ENCODE results near the gene YTHDC1. TPM values are rescaled to one million over a fixed set of nuclear protein-coding genes. Genes with fewer than 3 reads are reported as not detected.
"Not testable (repeated sequence)": the region's sequence is repeated elsewhere in the genome, so short reads cannot be mapped to it uniquely, and the experiment has no call there.

The YTHDC1 gene
- total and polyA plus RNA-seq, 2 experiments from 2014 or later: 29.8 to 38.0 TPM

DNA sequence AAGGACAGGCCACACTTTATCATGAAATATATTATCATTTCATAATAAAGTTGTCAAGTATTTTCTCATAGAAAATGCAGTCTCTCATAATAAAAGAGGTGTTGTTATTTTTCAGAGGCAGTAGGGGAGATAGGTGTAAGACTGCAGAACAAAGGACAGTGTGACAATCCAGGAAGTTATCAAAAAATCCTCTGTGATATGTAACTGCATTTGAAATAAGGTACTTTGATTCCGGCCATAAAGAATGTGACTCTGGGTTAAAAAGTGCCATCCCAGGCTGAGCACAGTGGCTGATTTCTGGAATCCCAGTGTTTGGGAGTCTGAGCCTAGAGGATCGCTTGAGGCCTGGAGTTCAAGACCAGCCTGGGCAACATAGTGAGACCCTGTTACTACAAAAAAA is 66.8 kb downstream of the YTHDC1 start:
- in situ Hi-C loops (cut with MboI): no loop called here
- H3K4me3 ChIP-seq: no peak overlapping the region
- no peaks in the 10 kb centered on the region for H3K79me2 ChIP-seq (ENCODE audit: insufficient read depth)
- no peak overlapping the region for H3K4me2 ChIP-seq (ENCODE audit: unreplicated experiment)
- no peaks in the 10 kb centered on the region for H3F3A ChIP-seq (ENCODE audit: insufficient read depth)
- no peaks in the 10 kb centered on the region for H4K20me1 ChIP-seq (ENCODE audit: insufficient read depth)
- no peak overlapping the region for H2AFZ ChIP-seq
- TF ChIP-seq EZH2 (IDR thresholded peaks at IDR 0.05; ENCODE audit: insufficient read depth, poor library complexity, severe bottlenecking): no peak
- no peak for TF ChIP-seq EZH2phosphoT487 (IDR thresholded peaks at IDR 0.05; ENCODE audit: insufficient read depth, low read depth)
- H3K9ac ChIP-seq: no peak overlapping the region
- 78 to 85% methylated on average over 2 of the region's 2 CpGs for WGBS, 2 experiments (ENCODE audit: low coverage in 1 of 2, low lambda C conversion rate in 2 of 2, missing lambda C conversion rate in 2 of 2)
- no peaks in the 10 kb centered on the region for H3K27me3 ChIP-seq (replicated peaks; ENCODE audit: insufficient read depth)
- H3K9me2 ChIP-seq (ENCODE audit: insufficient read depth): no peaks in the 10 kb centered on the region
- no peaks in the 10 kb centered on the region for H3K9me3 ChIP-seq (ENCODE audit: low read depth)
- H3K4me1 ChIP-seq (ENCODE audit: insufficient read depth): no peaks in the 10 kb centered on the region
- DNase-seq: no peak
- no peak overlapping the region for H3K27ac ChIP-seq
- H3K36me3 ChIP-seq (ENCODE audit: low read depth): no peaks in the 10 kb centered on the region

DNA sequence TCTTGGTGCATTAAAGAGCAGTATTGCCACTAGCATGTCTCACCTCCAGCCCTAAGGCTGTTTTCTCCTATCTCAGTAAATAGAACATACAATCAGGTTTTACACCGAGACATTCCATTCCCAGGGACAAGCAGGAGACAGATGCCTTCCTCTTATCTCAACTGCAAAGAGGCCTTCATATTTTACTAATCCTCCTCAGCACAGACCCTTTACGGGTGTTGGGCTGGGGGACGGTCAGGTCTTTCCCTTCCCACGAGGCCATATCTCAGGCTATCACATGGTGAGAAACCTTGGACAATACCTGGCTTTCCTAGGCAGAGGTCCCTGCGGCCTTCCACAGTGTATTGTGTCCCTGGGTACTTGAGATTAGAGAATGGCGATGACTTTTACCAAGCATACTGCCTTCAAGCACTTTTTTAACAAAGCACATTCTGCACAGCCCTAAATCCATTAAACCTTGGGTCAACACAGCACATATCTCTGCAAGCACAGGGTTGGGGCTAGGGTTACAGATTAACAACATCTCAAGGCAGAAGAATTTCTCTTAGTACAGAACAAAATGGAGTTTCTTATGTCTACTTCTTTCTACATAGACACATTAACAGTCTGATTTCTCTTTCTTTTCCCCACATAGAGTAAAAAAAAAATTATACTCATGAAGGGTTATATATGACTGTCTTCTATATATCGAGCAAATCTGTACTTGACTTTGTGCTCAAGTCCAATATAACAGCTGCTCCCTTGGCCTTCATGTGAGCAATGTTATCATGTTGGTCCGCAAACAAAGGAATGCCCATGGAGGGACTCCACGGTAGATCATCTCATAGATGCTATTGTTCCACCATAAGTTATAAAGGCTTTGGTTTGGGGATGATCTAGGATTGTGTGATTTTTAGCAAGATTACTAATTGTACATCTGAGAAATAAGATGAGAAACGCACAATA is 67.8 kb downstream of the YTHDC1 start:
- H2AFZ ChIP-seq; H3K4me3 ChIP-seq; H3K9me3 ChIP-seq (ENCODE audit: low read depth); H3K27ac ChIP-seq; H3K4me1 ChIP-seq (ENCODE audit: insufficient read depth); H3K9ac ChIP-seq; in situ Hi-C loops (cut with MboI); H3K4me2 ChIP-seq (ENCODE audit: unreplicated experiment); H3K27me3 ChIP-seq (replicated peaks; ENCODE audit: insufficient read depth); H3K79me2 ChIP-seq (ENCODE audit: insufficient read depth); DNase-seq; H3F3A ChIP-seq (ENCODE audit: insufficient read depth); H4K20me1 ChIP-seq (ENCODE audit: insufficient read depth); H3K9me2 ChIP-seq (ENCODE audit: insufficient read depth); H3K36me3 ChIP-seq (ENCODE audit: low read depth): not testable (repeated sequence)
- 74 to 78% methylated on average over 10 of the region's 10 CpGs for WGBS, 2 experiments (ENCODE audit: low coverage in 1 of 2, low lambda C conversion rate in 2 of 2, missing lambda C conversion rate in 2 of 2)

DNA sequence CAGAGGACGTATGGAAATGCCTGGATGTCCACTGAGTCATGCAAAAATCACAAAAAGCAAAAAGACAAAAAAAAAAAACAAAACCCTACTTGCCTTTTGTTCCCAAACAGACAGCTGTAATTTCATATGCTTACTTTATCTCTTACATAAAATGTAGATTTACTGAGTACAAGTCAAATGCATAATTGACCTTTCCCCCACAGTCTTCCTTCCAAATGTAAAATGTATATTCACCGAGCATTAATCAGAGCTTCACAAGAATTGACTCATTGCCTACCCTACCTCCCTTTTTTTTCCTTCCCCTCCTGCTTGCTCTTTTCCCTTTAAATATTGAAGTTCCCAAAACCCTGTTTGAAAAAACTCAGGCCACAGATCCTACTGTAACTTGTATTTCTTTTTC is 71.9 kb downstream of the YTHDC1 start:
- Histone ChIP-seq H3K9me3 (ENCODE audit: low read depth) (no peaks in the 10 kb centered on the region), H3K79me2 (ENCODE audit: insufficient read depth) (no peaks in the 10 kb centered on the region), H3K4me2 (ENCODE audit: unreplicated experiment) (no peak overlapping the region), H3K9ac (no peak overlapping the region), H2AFZ (no peak overlapping the region), H3K27me3 (replicated peaks; ENCODE audit: insufficient read depth) (no peaks in the 10 kb centered on the region), H3K4me1 (ENCODE audit: insufficient read depth) (peaks cover 9% of the 10 kb centered on the region), H3K9me2 (ENCODE audit: insufficient read depth) (no peaks in the 10 kb centered on the region), H4K20me1 (ENCODE audit: insufficient read depth) (no peaks in the 10 kb centered on the region), H3F3A (ENCODE audit: insufficient read depth) (peaks cover 7% of the 10 kb centered on the region), H3K4me3 (no peak overlapping the region), H3K27ac (no peak overlapping the region), H3K36me3 (ENCODE audit: low read depth) (no peaks in the 10 kb centered on the region)
- TF ChIP-seq EZH2phosphoT487 (IDR thresholded peaks at IDR 0.05; ENCODE audit: insufficient read depth, low read depth): no peak
- TF ChIP-seq EZH2 (IDR thresholded peaks at IDR 0.05; ENCODE audit: insufficient read depth, poor library complexity, severe bottlenecking): no peak
- no peak for DNase-seq
- 56 to 61% methylated on average over 2 of the region's 2 CpGs for WGBS, 2 experiments (ENCODE audit: low coverage in 1 of 2, low lambda C conversion rate in 2 of 2, missing lambda C conversion rate in 2 of 2)
- in situ Hi-C loops (cut with MboI): loop anchor here (10.0 kb wide), 1 partner anchor 107 kb away; no protein-coding TSS in a partner anchor

DNA sequence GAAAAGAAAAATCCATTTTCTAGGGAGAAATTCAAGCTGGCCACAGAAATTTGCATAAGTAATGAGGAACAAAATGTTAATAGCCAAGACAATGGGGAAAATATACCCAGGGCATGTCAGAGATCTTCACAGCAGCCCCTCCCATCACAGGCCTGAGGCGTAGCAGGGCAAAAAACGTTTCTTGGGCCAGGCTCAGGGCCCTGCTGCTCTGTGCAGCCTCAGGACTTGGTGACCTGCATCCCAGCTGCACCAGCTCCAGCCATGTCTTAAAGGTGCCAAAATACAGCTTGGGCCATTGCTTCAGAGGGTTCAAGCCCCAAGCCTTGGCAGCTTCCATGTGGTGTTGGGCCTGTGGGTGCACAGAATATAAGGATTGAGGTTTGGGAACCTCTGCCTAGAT is 72.3 kb downstream of the YTHDC1 start:
- Histone ChIP-seq H3K9ac (no peak overlapping the region), H3K36me3 (ENCODE audit: low read depth) (no peaks in the 10 kb centered on the region), H3K4me3 (no peak overlapping the region), H3K27me3 (replicated peaks; ENCODE audit: insufficient read depth) (no peaks in the 10 kb centered on the region), H3K4me2 (ENCODE audit: unreplicated experiment) (no peak overlapping the region), H4K20me1 (ENCODE audit: insufficient read depth) (no peaks in the 10 kb centered on the region), H3K9me3 (ENCODE audit: low read depth) (no peaks in the 10 kb centered on the region), H3K27ac (no peak overlapping the region), H3K9me2 (ENCODE audit: insufficient read depth) (no peaks in the 10 kb centered on the region), H2AFZ (no peak overlapping the region), H3K4me1 (ENCODE audit: insufficient read depth) (peaks cover 13% of the 10 kb centered on the region), H3K79me2 (ENCODE audit: insufficient read depth) (no peaks in the 10 kb centered on the region), H3F3A (ENCODE audit: insufficient read depth) (peaks cover 11% of the 10 kb centered on the region)
- in situ Hi-C loops (cut with MboI): loop anchor here (10.0 kb wide), 1 partner anchor 107 kb away; no protein-coding TSS in a partner anchor
- 41 to 51% methylated on average over 2 of the region's 2 CpGs for WGBS, 2 experiments (ENCODE audit: low coverage in 1 of 2, low lambda C conversion rate in 2 of 2, missing lambda C conversion rate in 2 of 2)
- TF ChIP-seq EZH2 (IDR thresholded peaks at IDR 0.05; ENCODE audit: insufficient read depth, poor library complexity, severe bottlenecking): no peak
- TF ChIP-seq EZH2phosphoT487 (IDR thresholded peaks at IDR 0.05; ENCODE audit: insufficient read depth, low read depth): no peak
- DNase-seq: no peak

Measured in GM23248 (cell line).